ENCODE data around the gene NEURL1. TPM values are rescaled to one million over a fixed set of nuclear protein-coding genes. Genes with fewer than 3 reads are reported as not detected.
A peak's percentile ranks its signal among the peaks of the same experiment; 100 is the strongest.

Gene NEURL1
- total RNA-seq, 4 donors from 2014 or later, result 67.6 to 147 (median 110) TPM

DNA sequence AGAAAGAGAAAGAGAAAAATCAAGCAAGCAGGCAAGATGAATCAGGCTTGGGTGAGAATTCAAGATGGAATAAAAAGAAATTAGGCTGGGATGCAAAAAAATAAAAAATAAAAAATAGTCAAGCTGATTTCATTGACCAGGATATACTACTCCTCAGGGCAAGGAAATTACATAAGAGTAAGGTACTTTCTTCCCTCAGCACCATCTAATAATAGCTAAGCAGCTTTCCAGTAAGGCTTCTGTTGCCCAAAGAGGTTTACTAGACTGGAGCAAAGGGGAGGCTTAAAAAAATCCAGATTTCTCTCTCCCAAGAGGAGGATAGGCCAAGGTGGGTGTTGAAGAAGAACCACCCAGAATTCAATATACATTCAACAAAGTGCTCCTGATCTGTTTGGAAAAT, 93.6 kb downstream of the NEURL1 start:
- DNase-seq (no peak), ATAC-seq (peak in 1 of 2 donors; percentile 56)
- no peaks in the 10 kb centered on the region for H3K36me3 ChIP-seq
- intact Hi-C loops (cut with DNase I; ENCODE audit: low total_unique reads), result no loop called here
- TF ChIP-seq, protein P1, sequence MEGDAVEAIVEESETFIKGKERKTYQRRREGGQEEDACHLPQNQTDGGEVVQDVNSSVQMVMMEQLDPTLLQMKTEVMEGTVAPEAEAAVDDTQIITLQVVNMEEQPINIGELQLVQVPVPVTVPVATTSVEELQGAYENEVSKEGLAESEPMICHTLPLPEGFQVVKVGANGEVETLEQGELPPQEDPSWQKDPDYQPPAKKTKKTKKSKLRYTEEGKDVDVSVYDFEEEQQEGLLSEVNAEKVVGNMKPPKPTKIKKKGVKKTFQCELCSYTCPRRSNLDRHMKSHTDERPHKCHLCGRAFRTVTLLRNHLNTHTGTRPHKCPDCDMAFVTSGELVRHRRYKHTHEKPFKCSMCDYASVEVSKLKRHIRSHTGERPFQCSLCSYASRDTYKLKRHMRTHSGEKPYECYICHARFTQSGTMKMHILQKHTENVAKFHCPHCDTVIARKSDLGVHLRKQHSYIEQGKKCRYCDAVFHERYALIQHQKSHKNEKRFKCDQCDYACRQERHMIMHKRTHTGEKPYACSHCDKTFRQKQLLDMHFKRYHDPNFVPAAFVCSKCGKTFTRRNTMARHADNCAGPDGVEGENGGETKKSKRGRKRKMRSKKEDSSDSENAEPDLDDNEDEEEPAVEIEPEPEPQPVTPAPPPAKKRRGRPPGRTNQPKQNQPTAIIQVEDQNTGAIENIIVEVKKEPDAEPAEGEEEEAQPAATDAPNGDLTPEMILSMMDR (IDR thresholded peaks at IDR 0.05 in 4 of 5, conservative IDR thresholded peaks at IDR 0.05 in 1 of 5), result no peak
- no peak for TF ChIP-seq POLR2A (IDR thresholded peaks at IDR 0.05)
- no peaks in the 10 kb centered on the region for H3K9me3 ChIP-seq
- peak overlapping the region in 1 of 4 donors; percentile 22 for H3K27ac ChIP-seq
- H3K4me3 ChIP-seq, result no peak overlapping the region
- H3K4me1 ChIP-seq, result peaks cover 7 to 26% of the 10 kb centered on the region in 2 donors
- in situ Hi-C loops (cut with MboI; ENCODE audit: low sequenced_read_pairs in 4 of 4), result loop anchor here in 2 of 4 donors (25.0 kb wide), 2 partner anchors 175 to 275 kb away; partner anchors contain the start of gene SH3PXD2A (in 1 of the 2)
- no peaks in the 10 kb centered on the region for H3K27me3 ChIP-seq

DNA sequence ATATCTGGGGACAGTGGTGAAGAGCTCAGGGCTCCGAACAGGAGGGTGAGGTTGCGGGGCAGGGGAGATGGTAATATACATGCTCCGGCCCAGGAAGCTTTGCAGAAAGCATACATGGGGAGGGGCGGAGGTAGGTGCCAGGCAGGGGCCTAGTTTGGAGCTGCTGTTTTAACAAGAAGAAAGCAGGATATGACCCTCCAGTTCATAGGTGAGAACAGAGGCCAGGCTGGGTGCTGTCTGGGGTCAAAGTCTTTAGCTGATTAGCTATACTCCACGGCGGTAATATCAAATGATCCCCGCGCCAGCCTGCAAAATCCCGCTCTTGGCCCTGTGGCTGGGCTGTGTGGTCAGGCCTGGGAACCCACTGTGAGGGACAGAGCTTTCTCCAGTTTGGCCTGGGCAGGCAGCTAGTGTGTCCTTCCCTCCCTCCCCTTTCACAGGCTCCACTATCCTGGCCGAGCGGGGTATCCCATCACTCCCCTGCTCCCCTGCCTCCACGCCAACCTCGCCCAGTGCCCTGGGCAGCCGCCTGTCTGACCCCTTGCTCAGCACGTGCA, 95.6 kb downstream of the NEURL1 start:
- ATAC-seq (no peak), DNase-seq (no peak)
- TF ChIP-seq, protein P1 (IDR thresholded peaks at IDR 0.05 in 4 of 5, conservative IDR thresholded peaks at IDR 0.05 in 1 of 5), result no peak
- no peak for TF ChIP-seq POLR2A (IDR thresholded peaks at IDR 0.05)
- in situ Hi-C loops (cut with MboI; ENCODE audit: low sequenced_read_pairs in 4 of 4) (loop anchor here in 2 of 4 donors (25.0 kb wide), 2 partner anchors 177 to 273 kb away; partner anchors contain the start of gene SH3PXD2A (in 1 of the 2)), intact Hi-C loops (cut with DNase I; ENCODE audit: low total_unique reads) (no loop called here)
- Histone ChIP-seq H3K9me3 (no peaks in the 10 kb centered on the region), H3K27me3 (no peaks in the 10 kb centered on the region), H3K27ac (no peak overlapping the region), H3K36me3 (no peaks in the 10 kb centered on the region), H3K4me1 (peaks cover 0 to 17% of the 10 kb centered on the region in 2 donors), H3K4me3 (no peak overlapping the region)

DNA sequence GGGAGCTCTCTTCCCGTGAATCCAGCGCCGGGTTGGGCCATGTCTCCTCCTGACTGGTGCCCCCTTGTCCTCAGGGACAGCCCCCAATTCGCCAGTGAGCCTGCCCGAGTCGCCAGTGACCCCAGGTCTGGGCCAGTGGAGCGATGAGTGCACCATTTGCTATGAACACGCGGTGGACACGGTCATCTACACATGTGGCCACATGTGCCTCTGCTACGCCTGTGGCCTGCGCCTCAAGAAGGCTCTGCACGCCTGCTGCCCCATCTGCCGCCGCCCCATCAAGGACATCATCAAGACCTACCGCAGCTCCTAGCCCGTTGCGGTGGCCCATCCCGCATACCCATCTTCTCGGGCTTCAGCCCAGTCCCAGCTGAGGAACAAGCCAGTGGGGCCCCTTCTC, 96.6 kb downstream of the NEURL1 start:
- TF ChIP-seq POLR2A (IDR thresholded peaks at IDR 0.05), result no peak
- TF ChIP-seq, protein P1 (IDR thresholded peaks at IDR 0.05 in 4 of 5, conservative IDR thresholded peaks at IDR 0.05 in 1 of 5), result no peak
- DNase-seq (no peak), ATAC-seq (no peak)
- Histone ChIP-seq H3K27ac (no peak overlapping the region), H3K27me3 (no peaks in the 10 kb centered on the region), H3K4me3 (no peak overlapping the region), H3K9me3 (no peaks in the 10 kb centered on the region), H3K36me3 (no peaks in the 10 kb centered on the region), H3K4me1 (peaks cover 0 to 17% of the 10 kb centered on the region in 2 donors)
- in situ Hi-C loops (cut with MboI; ENCODE audit: low sequenced_read_pairs in 4 of 4) (loop anchor here in 2 of 4 donors (25.0 kb wide), 2 partner anchors 178 to 272 kb away; partner anchors contain the start of gene SH3PXD2A (in 1 of the 2)), intact Hi-C loops (cut with DNase I; ENCODE audit: low total_unique reads) (loop anchor here (5.0 kb wide), 1 partner anchor 108 kb away; no protein-coding TSS in a partner anchor)

DNA sequence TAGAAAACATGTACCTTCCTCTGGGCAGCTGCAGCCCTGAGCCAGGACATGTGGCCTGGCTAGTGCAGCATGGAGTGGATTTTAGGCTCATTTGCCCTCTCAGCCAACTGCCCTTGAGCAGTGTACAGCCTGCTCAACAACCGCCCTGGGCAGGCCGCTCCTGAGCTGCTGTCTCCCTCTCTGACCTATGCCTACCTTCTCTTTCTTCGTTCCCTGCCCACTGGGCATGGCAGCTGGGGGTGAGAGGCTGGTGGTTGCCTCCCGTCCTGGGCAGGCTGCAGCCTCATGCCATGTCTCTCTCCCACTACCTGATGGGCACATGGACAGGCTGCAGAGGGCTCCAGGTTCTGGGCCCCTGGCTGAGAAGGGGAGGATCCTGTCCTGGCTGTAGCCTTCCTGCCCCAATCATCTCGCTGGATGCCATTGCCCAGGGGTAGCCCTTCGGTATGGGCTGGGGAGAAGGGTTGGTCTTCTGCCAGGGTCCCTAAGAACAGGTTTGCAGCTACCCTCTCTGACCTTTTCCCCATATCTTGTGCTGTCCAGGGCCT, 97.3 kb downstream of the NEURL1 start:
- in situ Hi-C loops (cut with MboI; ENCODE audit: low sequenced_read_pairs in 4 of 4) (loop anchor here in 2 of 4 donors (25.0 kb wide), 2 partner anchors 179 to 271 kb away; partner anchors contain the start of gene SH3PXD2A (in 1 of the 2)), intact Hi-C loops (cut with DNase I; ENCODE audit: low total_unique reads) (loop anchor here (5.0 kb wide), 1 partner anchor 109 kb away; no protein-coding TSS in a partner anchor)
- H3K4me1 ChIP-seq, result peaks cover 0 to 17% of the 10 kb centered on the region in 2 donors
- TF ChIP-seq, protein P1 (IDR thresholded peaks at IDR 0.05 in 4 of 5, conservative IDR thresholded peaks at IDR 0.05 in 1 of 5), result no peak
- no peak for TF ChIP-seq POLR2A (IDR thresholded peaks at IDR 0.05)
- H3K27ac ChIP-seq, result no peak overlapping the region
- H3K4me3 ChIP-seq, result no peak overlapping the region
- H3K36me3 ChIP-seq, result no peaks in the 10 kb centered on the region
- no peaks in the 10 kb centered on the region for H3K9me3 ChIP-seq
- ATAC-seq (peak in 1 of 2 donors; percentile 17), DNase-seq (no peak)
- no peaks in the 10 kb centered on the region for H3K27me3 ChIP-seq
